Measurements from ENCODE around the gene INTS6L.

INTS6L gene, protein sequence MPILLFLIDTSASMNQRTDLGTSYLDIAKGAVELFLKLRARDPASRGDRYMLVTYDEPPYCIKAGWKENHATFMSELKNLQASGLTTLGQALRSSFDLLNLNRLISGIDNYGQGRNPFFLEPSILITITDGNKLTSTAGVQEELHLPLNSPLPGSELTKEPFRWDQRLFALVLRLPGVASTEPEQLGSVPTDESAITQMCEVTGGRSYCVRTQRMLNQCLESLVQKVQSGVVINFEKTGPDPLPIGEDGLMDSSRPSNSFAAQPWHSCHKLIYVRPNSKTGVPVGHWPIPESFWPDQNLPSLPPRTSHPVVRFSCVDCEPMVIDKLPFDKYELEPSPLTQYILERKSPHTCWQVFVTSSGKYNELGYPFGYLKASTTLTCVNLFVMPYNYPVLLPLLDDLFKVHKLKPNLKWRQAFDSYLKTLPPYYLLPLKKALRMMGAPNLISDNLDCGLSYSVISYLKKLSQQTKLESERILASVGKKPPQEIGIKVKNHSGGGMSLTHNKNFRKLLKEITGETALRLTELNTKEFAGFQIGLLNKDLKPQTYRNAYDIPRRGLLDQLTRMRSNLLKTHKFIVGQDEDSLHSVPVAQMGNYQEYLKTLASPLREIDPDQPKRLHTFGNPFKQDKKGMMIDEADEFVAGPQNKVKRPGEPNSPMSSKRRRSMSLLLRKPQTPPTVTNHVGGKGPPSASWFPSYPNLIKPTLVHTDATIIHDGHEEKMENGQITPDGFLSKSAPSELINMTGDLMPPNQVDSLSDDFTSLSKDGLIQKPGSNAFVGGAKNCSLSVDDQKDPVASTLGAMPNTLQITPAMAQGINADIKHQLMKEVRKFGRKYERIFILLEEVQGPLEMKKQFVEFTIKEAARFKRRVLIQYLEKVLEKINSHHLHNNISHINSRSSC

DNA sequence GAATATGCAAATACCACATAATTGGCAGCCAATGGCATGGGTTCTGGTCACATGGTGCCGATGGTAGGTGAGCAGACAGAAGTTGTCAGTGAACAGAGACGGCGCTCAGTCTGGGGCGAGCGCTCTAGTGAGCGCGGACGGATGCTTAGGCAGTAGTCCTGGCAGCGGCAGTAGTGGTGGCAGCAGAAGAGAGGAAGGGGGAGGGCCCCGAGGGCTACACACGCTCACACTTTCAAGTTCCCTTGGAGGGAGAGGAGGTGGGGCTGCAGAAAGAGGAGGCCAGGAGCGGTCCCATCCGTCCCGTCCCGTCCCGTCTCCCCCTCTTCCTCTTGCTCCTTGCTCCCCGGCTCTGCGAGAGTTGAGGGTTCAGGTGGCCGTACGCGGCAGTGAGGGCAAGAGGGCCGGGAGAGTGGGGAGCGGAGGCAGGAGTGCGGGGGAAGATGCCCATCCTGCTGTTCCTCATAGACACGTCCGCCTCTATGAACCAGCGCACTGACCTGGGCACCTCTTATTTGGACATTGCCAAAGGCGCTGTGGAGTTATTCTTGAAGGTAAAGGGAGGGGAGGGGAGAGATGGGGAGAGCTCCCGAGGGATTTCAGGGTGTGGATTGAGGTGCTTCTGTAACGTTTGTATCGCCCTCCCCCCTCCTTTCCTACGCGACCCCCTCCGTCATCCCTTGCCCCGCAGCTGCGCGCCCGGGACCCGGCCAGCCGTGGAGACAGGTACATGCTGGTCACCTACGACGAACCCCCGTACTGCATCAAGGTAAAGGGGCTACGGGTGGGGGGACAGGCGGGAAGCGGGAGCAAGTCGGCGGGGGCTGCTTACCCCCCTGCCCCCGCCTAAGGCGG is at the start of gene INTS6L:
Gene INTS6L (plus strand): TSS at position 108 of the 852 bp plus-strand sequence. CDS start 333 bp downstream, at position 441.
- peak; percentile 92 for DNase-seq (ENCODE audit: low read depth)

DNA sequence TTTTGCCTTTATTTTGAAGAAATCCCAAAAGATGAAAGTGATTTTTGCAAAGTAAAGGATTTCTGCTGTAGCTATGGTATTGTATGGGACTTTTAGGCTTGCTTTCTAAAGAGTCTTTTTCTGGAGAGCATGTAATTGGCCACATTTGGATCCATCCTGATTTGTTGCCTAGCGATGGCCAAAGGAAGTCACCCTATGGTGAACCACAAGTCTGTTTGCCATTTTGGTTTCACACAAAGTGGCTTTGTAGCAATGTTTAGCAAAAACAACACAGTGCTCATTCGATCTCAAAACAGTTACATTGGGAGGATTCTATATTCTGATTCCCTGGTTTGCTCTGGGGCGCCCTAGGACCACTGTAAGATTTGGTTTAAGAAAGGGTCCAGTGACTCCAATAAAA is 44.1 kb upstream of the INTS6L start:
- DNase-seq (ENCODE audit: low read depth): no peak

DNA sequence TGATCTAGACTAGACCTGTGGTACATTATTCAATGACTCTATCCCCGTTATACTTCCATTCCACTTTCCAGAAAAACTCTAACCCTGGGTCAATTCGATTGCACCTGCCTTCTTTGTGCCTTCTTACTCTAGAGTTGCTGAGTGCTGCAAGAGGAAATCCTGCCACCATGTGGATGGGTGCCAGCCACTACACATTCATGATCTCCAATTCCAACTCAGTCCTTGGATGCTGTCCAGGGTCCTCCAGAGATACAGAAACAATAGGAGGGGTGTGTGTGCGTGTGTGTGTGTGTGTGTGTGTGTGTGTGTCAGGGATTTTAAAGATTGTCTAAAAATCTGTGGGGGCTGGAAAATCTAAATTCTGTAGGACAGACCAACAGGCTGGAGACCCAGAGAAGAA is 42.9 kb upstream of the INTS6L start:
- DNase-seq (ENCODE audit: low read depth): peak; percentile 64

DNA sequence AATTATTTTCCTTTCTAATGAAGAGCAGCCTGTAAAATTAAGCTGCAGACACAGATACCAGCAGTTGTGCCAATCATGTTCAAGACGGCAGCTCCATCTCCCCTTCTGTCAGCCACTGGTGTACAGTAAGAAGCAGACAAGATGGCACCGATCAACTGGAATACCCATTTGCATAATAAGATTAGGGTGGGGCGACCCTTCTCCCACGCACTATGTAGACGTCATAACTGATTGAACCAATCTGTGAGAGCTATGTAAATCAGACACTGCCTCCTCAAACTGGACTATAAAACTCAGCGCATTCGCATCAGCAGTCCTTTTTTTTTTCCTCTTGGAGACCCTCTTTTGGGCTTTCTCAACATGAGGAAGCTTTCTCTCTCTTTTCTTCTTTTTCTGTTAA is 40.4 kb upstream of the INTS6L start:
- no peak for DNase-seq (ENCODE audit: low read depth)

DNA sequence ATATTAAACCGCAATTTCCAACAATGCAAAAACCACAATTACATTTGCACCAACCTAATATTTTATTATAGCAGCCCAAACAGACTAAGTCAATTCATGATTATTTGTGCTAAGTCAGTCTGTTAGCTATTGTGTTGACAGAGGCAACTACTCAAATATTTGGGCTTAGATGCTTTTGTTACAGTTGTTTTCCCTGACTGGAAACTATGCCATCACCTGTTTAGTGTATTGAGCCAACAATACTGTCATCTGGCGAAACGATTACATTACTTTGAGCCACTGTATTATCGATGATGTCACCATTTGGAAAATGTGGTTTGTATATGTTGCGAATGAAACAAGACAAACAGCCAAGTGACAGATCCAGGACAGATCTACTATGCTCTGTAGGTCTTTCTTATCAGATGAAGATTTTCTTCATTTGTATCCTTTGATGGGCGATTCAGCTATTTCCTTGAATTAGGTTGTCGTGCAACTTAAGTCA is 38.7 kb upstream of the INTS6L start:
- DNase-seq (ENCODE audit: low read depth): no peak

DNA sequence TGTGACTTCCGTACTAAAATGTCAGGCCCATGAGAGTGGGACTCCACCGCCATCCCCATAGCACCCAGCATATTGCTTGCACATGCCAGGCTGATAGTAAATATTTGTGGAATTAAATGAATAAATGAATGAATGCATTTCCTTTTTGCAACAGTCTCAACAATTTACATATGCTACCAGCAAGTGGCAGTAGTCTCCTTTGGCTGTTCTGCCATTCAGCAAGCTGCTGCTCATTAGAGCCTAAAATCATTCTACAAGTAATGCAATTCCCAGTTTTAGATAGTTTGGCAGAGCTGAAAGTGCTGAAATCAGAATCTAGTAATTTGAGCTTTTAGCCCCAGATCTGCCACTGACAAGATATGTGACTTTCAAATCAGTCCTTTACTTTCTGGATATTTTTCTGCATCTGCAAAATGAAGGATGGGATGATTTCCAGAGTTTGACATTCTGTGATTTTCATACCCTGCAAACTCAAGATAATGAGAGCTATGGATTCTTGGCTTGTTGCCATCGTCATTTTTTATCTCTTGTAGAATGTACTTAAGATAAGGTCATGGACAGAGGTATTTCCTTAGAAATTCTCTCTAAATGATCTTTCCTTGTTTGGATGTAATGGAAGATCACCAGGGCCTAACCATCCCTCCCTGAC is 35.7 kb upstream of the INTS6L start:
- peak; percentile 79 for DNase-seq (ENCODE audit: low read depth)

DNA sequence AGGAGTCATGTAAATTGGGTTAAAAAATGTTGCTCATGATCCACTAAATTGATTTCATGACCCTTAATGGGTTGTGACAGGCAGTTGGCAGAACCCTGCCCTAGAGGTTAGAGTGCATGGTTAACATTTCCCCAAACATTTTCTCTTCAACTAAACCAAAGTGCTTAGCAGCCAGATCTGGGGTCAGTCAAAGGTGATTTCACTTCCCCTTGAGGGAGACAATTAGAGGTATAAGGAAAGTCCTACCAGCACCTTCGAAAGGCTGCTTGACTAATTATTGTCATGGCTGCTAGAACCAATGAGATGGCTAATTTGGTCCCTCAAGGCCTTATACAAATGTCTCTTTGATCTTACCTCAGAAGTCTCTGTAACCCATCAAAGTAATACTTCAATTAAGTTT is 30.9 kb upstream of the INTS6L start:
- no peak for DNase-seq (ENCODE audit: low read depth)

DNA sequence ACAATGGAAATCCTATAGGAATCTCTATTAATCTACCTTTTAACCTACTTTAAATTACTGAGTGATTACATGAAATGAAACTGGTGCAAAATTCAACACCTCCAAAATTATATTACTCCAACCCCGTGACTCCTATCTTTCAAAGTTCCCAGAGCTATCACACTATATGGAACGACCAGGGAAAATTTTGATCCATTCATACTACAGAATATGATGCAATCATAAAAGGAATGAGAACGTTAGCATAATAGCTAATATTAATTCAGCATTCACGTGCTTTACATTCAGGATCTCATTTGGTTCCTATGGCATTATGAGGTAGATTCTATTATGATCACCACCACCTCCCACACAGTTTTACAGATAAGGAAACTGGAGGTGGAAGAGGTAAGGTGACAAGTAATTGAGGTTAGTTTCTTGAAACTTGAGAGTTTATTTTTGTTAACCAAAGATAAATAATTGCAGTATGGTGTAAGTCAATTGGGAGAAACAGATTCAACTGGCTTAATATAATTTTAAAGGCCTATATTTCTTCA is 29.4 kb upstream of the INTS6L start:
- DNase-seq (ENCODE audit: low read depth): no peak

DNA sequence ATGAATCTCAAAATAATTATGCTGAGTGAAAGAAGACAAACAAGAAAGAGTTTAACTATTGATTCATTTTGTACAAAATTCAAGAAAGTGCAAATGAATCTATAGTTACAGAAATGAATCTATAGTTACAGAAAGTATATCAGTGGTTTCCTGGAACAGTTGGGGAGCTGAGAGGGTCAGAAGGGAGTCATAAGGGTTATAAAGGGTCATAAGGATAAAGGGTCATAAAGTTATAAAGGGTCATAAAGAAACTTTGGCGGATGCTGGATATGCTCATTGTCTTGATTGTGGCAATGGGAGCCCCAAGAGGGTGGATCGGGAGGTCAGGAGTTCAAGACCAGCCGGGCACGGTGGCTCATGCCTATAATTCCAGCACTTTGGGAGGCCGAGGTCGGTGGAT is 26.0 kb upstream of the INTS6L start:
- no peak for DNase-seq (ENCODE audit: low read depth)

DNA sequence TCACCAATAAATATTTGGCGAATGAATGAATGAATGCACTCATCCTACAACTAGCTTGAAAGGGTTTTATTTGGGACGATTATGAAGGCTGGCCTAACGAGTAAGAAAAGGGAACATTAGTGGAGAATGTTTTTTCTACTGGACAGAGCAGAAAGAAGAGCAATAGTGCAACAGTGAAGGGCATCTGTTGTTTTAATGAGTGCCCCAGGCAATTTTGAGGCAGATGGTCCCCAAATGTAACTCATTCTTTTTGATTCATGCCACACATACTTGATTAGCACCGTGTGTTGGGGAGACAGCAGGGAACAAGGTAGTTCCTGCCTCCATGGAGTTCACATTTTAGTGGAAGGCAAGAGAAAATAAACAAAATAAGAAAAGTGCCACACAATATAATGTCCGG is 22.7 kb upstream of the INTS6L start:
- no peak for DNase-seq (ENCODE audit: low read depth)

DNA sequence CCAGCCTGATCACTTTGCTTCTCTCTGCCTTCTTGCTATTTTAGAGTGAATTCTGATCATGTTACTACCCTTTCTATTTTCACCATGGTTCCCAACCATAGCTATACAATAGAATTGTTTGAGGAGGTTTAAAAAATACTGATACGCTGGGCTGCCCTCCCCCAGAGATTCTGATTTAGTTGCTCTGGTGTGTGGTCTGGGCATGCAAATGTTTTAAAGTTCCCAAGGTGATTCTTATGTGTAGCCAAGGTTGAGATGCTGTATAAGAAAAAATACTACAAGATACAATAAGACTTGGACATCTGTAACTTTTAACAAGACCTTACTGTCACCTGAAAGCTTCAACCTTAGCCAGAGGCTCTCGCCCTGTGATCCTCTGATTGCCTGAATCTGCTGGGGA is 22.2 kb upstream of the INTS6L start:
- no peak for DNase-seq (ENCODE audit: low read depth)

DNA sequence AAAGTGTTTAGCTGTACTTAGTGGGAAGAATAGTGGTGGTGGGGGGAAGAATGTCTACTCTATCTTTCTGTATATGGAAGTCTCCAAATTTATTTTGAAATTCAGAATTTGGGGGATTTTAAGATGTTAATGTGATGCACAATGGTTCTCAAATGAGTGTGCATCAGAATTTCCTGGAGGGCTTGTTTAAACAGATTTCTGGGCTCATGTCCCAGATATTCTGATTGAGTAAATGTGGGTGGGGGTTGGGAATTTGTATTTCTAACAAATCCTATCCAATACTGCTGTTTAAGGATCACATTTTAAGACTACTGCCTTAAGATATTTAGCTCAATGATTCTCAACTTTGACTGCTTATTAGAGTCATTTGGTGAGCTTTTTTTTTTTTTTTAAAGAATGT is 15.1 kb upstream of the INTS6L start:
- no peak for DNase-seq (ENCODE audit: low read depth)

DNA sequence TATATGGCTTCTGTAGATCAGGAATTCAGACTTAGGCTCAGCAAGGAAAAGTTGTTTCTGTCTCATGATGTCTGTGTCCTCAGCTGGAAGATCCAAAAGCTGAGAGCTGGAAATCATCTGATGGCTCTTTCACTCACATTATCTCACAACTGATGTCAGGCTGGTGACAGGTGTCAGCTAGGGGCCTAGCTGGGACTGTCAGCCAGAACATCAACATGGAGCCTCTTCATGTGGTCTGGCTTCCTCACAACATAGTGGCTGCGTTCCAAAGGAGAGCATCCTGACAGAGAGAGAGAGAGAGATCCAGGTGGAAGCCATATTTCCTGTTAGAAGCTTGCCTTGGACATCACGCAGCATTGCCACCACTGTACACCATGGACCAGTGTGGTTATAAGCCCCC is 10.6 kb upstream of the INTS6L start:
- no peak for DNase-seq (ENCODE audit: low read depth)

DNA sequence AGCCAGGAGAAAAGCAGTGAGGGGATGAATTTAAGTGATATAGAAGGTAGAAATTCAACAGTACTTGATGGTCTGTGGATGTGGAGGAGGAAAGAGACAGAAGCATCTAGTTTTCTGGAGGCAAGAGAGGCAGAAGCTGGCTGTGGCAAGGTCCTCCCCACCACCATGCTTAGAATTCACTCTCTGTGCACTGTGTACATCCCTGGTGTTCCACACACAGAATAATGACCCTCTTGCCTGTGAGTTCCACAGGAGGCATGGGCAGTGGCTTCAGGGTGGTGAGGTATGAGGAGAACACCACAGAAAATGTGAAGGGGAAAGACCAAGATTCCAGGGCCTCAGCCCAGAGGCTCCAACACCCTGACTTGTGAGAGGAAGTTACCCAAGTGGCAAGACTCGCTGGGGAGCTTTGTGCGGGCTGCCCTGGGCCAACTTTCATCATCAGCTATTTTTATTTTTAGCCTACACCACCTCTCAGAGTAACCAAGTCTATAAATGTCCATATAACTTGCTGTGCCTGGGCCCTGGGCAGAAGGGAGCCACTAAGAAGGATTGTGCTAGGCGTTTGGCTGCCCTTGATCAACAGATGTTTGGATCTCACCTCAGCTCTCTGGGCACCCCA is 7.8 kb upstream of the INTS6L start:
- DNase-seq (ENCODE audit: low read depth): no peak

DNA sequence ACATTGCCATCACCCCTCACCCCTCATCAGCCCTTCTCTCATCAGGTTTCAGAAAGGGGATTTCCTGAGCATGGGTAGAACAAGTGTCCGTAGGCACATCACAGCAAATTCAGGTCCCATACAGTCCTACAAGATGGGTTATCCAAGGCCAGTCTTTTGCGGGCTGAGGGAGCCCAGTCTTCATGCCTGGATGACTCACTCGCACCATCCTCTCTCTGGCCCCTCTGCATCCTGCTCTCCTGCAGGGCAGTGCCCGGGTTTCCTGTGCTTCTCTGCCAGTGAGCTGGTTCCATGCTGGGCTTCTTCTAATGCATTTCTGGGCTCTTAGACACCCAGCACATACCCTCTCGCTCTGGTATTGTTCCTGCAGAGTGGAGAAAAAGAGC is 7.3 kb upstream of the INTS6L start:
- no peak for DNase-seq (ENCODE audit: low read depth)

DNA sequence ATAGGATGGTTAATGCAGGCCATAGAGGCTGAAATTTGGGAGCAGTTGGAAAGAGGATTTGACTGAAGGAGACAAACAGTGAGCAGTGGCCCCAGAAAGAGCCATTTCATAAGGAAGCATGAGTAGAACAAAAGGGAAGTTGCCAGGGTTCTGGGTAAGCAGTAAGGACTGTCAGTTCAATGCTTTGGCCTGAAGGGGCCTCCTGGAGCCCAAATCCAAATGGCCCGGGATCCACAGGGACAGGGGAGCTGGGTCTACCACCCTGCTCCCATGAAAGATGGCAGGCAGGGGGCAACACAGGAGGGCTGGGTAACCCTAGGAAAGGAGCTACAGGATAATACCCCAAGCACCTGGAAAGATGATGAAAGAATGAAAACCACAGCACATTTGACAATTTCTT is 4.1 kb upstream of the INTS6L start:
- no peak for DNase-seq (ENCODE audit: low read depth)

DNA sequence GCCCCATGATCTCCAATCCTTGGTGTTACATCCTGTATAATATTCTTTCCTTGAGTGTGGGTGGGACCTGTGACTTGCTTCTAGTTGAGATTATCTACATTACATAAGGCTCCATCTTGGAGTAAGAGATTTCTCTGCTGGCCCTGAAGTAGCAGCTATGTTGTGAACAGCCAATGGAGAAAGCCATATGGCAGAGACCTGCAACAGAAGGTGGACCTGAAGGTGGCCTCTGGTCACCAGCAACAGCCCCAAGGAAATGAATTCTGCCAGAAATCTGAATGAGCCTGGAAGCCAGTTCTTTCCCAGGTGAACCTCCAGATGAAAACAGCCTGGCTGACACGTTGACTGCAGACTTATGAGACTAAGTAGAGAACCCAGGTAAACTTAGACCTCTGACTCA is 2.3 kb upstream of the INTS6L start:
- DNase-seq (ENCODE audit: low read depth): no peak

DNA sequence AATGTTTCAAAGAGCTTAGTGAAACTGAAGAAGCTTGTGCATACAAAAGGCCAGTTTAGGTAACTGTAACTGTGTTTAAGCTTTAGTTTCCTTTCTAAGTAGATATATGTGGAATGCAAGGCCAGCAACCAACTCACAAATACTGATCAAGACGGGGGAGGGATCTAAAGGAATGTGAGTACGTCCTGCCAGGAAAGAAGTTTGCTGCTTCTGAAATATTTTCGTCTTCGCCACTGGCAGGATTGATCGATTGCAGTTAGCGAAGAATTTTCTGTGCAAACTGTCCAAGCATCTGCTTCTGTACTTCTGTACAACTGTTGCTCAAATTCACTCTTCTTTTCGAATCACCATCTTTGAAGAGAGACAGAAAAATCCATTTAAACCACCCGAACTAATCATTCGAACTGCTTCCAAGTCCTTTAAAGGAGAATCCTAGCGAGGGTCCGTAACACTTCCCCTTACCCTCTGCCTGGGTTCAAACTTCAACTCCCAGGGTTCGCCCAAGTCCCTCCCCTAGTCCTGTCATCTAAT is 373 bp upstream of the INTS6L start:
- DNase-seq (ENCODE audit: low read depth): peak; percentile 87

DNA sequence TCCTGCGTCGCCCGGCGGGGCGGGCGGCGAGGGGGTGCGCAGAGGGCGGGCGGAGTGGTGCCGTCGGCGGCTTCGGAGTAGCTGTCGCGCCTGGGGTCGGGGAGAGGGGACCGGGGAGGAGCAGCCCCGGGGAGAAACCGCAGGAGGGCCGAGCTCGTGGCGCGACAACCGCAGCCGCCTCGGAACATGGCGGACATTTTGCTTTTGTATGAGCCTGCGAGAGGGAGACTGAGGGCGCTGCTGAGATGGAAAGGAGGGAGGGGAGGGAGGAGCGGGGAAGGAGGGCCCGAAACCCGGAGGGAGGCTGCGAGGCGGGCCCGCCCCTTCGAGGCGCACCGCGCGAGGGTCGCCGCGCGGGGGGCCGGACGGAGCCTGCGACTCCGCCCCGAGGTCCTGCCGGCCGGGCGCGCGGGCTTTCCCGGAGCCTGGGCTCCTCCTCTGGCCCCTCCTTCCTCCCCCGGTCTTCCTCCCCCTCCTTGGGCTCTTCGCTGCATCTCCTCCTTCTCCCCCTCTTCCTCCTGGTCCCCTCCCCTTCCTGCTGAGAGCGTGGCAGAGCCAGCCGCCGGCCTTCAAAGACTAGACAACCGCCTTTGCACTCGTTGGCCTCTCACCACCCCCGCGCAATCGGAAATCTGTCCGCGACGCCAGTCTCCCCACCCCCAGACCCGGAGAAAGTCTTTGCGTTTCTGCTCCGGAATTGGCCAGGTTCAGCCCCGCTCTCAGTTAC is 1.1 kb downstream of the INTS6L start:
- peak; percentile 93 for DNase-seq (ENCODE audit: low read depth)

DNA sequence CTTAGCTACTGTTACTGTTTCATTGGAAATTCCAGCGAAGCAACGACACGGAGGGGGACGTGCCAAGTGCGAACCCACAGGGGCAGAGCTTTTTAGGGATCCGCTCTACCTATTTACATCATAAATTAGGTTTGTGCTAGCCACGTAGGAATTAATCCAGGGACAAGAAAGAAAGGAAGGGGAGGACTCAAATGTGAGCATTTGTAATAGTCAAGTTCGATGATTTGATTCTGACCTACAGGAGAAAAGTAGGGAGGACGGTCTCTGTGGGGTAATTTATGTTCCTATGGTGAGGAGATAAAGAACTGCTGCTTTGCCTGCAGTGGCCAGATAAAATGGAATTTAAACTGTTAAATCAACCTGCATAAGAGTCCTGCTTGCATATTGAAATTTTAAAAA is 1.7 kb downstream of the INTS6L start:
- DNase-seq (ENCODE audit: low read depth): peak; percentile 48

All from amniotic epithelial cell (primary cell).